ENCODE results near the gene RPL10A. TPM values are rescaled to one million over a fixed set of nuclear protein-coding genes. Genes with fewer than 3 reads are reported as not detected.
"Not testable (repeated sequence)": the region's sequence is repeated elsewhere in the genome, so short reads cannot be mapped to it uniquely, and the experiment has no call there.

Gene RPL10A
- total and polyA plus RNA-seq, 10 donors: 962 to 3,148 (median 1,054) TPM

DNA sequence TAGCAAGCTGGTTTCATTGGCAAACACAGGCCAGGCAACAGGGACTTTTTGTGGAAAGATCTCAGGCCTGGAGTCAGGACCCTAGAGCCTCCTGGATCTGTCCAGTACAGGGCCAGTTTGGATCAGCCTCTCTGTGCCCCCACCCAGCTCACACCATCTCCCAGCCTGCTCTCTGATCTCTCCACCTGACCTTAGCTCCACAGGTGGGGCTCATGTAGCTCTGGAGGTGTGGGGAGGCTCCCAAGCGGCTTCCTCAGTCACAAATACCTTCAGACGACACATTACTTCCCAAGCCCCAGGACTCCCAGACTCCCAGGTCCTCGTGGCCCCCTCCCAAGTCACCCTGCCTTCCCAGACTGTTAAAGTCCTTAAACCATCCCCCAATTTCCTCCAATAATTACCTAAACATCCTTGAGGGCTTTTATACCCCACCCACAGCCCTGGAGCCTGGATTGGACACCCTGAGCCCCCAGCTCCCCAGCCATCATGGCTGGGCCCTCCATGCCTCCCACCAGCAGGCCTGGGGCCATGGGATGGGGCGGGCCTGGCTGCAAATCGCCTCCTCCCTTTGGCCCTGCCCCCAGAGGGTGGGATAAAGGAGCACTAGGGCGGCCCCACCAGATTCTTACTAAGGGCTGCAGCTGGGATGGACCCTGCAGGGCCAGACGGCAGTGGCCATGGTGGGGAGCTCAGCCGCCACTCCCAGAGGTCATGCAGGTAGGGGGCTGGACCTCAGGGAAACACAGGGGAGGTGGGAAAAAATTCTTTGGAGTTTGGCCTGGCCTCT, 31.9 kb upstream of the RPL10A start:
- no peak for DNase-seq
- Histone ChIP-seq H3K4me1 (no peaks in the 10 kb centered on the region), H3K27me3 (replicated peaks in 1 of 7) (no peaks in the 10 kb centered on the region), H3K4me3 (no peak overlapping the region), H3K36me3 (no peaks in the 10 kb centered on the region), H3K27ac (no peak overlapping the region), H3K9me3 (no peaks in the 10 kb centered on the region)
- intact Hi-C loops (cut with DNase I; ENCODE audit: low total_unique reads): no loop called here
- TF ChIP-seq POLR2A (IDR thresholded peaks at IDR 0.05) (no peak), POLR2AphosphoS5 (IDR thresholded peaks at IDR 0.05) (no peak)
- TF ChIP-seq, protein P1, sequence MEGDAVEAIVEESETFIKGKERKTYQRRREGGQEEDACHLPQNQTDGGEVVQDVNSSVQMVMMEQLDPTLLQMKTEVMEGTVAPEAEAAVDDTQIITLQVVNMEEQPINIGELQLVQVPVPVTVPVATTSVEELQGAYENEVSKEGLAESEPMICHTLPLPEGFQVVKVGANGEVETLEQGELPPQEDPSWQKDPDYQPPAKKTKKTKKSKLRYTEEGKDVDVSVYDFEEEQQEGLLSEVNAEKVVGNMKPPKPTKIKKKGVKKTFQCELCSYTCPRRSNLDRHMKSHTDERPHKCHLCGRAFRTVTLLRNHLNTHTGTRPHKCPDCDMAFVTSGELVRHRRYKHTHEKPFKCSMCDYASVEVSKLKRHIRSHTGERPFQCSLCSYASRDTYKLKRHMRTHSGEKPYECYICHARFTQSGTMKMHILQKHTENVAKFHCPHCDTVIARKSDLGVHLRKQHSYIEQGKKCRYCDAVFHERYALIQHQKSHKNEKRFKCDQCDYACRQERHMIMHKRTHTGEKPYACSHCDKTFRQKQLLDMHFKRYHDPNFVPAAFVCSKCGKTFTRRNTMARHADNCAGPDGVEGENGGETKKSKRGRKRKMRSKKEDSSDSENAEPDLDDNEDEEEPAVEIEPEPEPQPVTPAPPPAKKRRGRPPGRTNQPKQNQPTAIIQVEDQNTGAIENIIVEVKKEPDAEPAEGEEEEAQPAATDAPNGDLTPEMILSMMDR (IDR thresholded peaks at IDR 0.05 in 8 of 11, conservative IDR thresholded peaks at IDR 0.05 in 3 of 11): no peak
- WGBS, 5 donors: 80 to 93% (median 86%) methylated on average over 5 to 8 of the region's 8 CpGs

DNA sequence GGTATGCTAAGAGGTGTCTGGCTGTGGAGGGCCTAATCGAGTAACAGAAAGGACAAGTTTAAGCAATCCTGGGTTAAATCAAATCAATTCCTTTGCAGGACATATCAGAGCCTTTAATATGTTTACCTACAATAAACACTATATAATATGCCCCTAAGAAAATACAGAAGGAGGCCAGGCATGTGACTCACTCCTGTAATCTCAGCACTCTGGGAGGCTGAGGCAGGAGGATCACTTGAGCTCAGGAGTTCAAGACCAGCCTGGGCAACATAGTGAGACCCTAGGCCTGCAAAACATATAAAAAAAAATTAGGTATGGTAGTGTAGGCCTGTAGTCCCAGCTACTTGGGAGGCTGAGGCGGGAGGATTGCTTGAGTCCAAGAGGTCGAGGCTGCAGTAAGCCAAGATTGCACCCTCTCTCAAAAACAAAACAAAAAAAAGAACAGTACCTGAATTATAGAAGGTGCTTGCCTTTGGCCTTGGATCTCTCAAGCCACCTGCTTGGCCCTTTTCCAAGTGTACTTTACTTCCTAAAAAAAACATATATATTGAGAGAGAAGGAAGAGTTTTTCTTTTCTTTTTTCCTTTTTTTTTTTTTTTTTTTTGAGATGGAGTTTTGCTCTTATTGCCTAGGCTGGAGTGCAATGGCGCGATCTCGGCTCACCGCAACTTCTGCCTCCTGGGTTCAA, 29.7 kb upstream of the RPL10A start:
- H3K27me3 ChIP-seq (replicated peaks in 1 of 7); intact Hi-C loops (cut with DNase I; ENCODE audit: low total_unique reads): not testable (repeated sequence)
- 94 to 96% (median 95%) methylated on average over 7 of the region's 7 CpGs for WGBS, 5 donors

DNA sequence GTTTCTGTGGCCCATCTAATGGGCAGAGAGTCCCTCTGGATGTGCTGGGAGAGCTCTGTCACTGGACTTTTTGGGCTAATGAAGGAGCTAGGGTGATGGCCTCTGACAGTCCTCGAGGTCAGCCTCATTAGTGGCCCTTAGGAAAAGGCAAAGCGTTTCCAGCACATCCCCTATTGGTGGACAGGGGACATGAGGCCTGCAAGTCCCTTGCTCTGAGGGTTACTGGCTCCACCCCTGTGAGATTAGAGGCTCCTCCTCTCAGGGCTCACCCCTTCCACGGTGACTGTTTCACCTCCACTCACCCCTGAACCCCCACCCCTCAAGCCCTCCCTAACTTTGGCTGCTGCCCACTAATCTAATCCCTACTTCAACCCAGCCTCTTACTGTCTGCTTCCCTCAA, 28.9 kb upstream of the RPL10A start:
- no peak overlapping the region for H3K4me3 ChIP-seq
- intact Hi-C loops (cut with DNase I; ENCODE audit: low total_unique reads): no loop called here
- no peak for DNase-seq
- no peak overlapping the region for H3K27ac ChIP-seq
- 42 to 64% (median 55%) methylated on average over 3 of the region's 3 CpGs for WGBS, 5 donors
- H3K4me1 ChIP-seq: no peaks in the 10 kb centered on the region
- no peaks in the 10 kb centered on the region for H3K36me3 ChIP-seq
- H3K27me3 ChIP-seq (replicated peaks in 1 of 7): no peaks in the 10 kb centered on the region
- TF ChIP-seq, protein P1 (IDR thresholded peaks at IDR 0.05 in 8 of 11, conservative IDR thresholded peaks at IDR 0.05 in 3 of 11): no peak
- TF ChIP-seq POLR2A (IDR thresholded peaks at IDR 0.05) (no peak), POLR2AphosphoS5 (IDR thresholded peaks at IDR 0.05) (no peak)
- H3K9me3 ChIP-seq: no peaks in the 10 kb centered on the region

More for the DNA sequence above, 29.7 kb upstream of the RPL10A start:
- not testable (repeated sequence) for H3K27ac ChIP-seq, H3K9me3 ChIP-seq, H3K4me1 ChIP-seq, DNase-seq, H3K36me3 ChIP-seq, H3K4me3 ChIP-seq

DNA sequence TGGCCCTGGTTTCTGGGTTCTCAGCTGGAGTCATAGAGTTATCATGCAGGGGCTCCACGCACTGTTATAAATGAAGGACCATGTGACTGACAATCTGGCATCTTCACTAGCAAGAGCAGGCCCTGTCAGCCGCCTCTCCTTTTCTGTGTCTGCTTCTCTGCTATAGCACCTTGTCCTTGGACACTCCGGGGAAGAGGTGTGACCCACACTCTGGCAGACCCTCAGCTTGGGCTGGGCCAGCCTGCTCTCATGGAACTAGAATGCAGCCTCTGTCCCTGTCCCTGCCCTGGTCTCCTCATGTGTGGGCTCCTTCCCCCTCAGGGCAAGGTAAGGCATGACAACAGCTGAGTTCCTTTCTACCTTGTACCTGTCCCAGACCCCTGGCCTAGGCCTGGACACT, 27.0 kb upstream of the RPL10A start:
- H3K4me1 ChIP-seq: peaks cover 0 to 3% (median 0%) of the 10 kb centered on the region in 6 donors
- WGBS, 5 donors: 85 to 90% (median 86%) methylated on average over 3 of the region's 3 CpGs
- TF ChIP-seq, protein P1 (IDR thresholded peaks at IDR 0.05 in 8 of 11, conservative IDR thresholded peaks at IDR 0.05 in 3 of 11): no peak
- TF ChIP-seq POLR2A (IDR thresholded peaks at IDR 0.05): no peak
- no peak for TF ChIP-seq POLR2AphosphoS5 (IDR thresholded peaks at IDR 0.05)
- H3K36me3 ChIP-seq: no peaks in the 10 kb centered on the region
- DNase-seq: no peak
- H3K27ac ChIP-seq: no peak overlapping the region
- no peaks in the 10 kb centered on the region for H3K27me3 ChIP-seq (replicated peaks in 1 of 7)
- H3K9me3 ChIP-seq: no peaks in the 10 kb centered on the region
- intact Hi-C loops (cut with DNase I; ENCODE audit: low total_unique reads): no loop called here
- H3K4me3 ChIP-seq: no peak overlapping the region

All from spleen (tissue), 11 donors.